HepG2 (cell line): ENCODE results near the gene HOXB4. TPM values are rescaled to one million over a fixed set of nuclear protein-coding genes. Genes with fewer than 3 reads are reported as not detected.

Experiments used
- CBX2 ChIP-seq, 2 experiments: fragments of 200-600 bp in 1 of 2; sonication (generic); formaldehyde crosslinking in 1 of 2; IDR thresholded peaks; 2 replicates each; pipeline versions ENCODE4 v1.7.0 to v1.8.1; 2018 to 2022; ENCODE audit warnings: low read depth in 2 of 2, low read length in 1 of 2, mild to moderate bottlenecking in 1 of 2, missing genetic modification reagents in 1 of 2
- DNMT1 ChIP-seq: sonication (generic); formaldehyde crosslinking; IDR thresholded peaks from 2 replicates; pipeline ENCODE4 v1.5.1; 2020; ENCODE audit warnings: mild to moderate bottlenecking, missing genetic modification reagents
- HNRNPH1 ChIP-seq: fragments of 200-400 bp; formaldehyde crosslinking; optimal IDR thresholded peaks from 2 replicates; pipeline ENCODE3; 2017; ENCODE audit warnings: mild to moderate bottlenecking, low read depth, low read length
- KAT2B ChIP-seq: fragments of 150-350 bp; IDR thresholded peaks from 2 replicates; pipeline ENCODE4 v1.6.1; 2014; ENCODE audit warnings: low read depth, low read length, borderline replicate concordance
- MYC ChIP-seq: sonication (generic); formaldehyde crosslinking; IDR thresholded peaks from 2 replicates; pipeline ENCODE4 v1.9.0; 2021; ENCODE audit warnings: missing genetic modification reagents, borderline replicate concordance
- NFE2L2 ChIP-seq: fragments of 150-350 bp; IDR thresholded peaks from 2 replicates; pipeline ENCODE4 v1.6.1; 2014; ENCODE audit warnings: low read length
- NFYB ChIP-seq: sonication (generic); formaldehyde crosslinking; IDR thresholded peaks from 2 replicates; pipeline ENCODE4 v1.4.0; 2020; ENCODE audit warnings: missing genetic modification reagents
- POLR2G ChIP-seq: fragments of 200-400 bp; formaldehyde crosslinking; IDR thresholded peaks from 2 replicates; pipeline ENCODE4 v1.6.1; 2018; ENCODE audit warnings: mild to moderate bottlenecking, low read depth, low read length, moderate library complexity
- PPARG ChIP-seq: conservative IDR thresholded peaks from 2 replicates; pipeline ENCODE4 v1.6.1; 2016; ENCODE audit warnings: missing biosample characterization, missing genetic modification reagents
- SETDB1 ChIP-seq: sonication (generic); formaldehyde crosslinking; IDR thresholded peaks from 2 replicates; pipeline ENCODE4 v1.5.1; 2020; ENCODE audit warnings: missing genetic modification reagents, mild to moderate bottlenecking, borderline replicate concordance
- SMAD3 ChIP-seq: sonication (generic); formaldehyde crosslinking; IDR thresholded peaks from 2 replicates; pipeline ENCODE4 v1.4.0; 2020; ENCODE audit warnings: missing genetic modification reagents
- ZFP62 ChIP-seq: sonication (generic); formaldehyde crosslinking; IDR thresholded peaks from 2 replicates; pipeline ENCODE4 v1.4.0; 2020; ENCODE audit warnings: missing genetic modification reagents
- ZFX ChIP-seq: sonication (generic); formaldehyde crosslinking; IDR thresholded peaks from 2 replicates; pipeline ENCODE4 v1.4.0; 2020; ENCODE audit warnings: mild to moderate bottlenecking, low read depth, missing genetic modification reagents, moderate library complexity
- ZNF12 ChIP-seq: sonication (generic); formaldehyde crosslinking; IDR thresholded peaks from 2 replicates; pipeline ENCODE4 v1.5.0; 2020; ENCODE audit warnings: missing genetic modification reagents
- ZNF263 ChIP-seq: sonication (generic); formaldehyde crosslinking; IDR thresholded peaks from 2 replicates; pipeline ENCODE4 v1.4.0; 2020; ENCODE audit warnings: missing genetic modification reagents
- ZNF331 ChIP-seq: sonication (generic); formaldehyde crosslinking; IDR thresholded peaks from 2 replicates; pipeline ENCODE4 v1.4.0; 2020; ENCODE audit warnings: missing genetic modification reagents
- ZNF577 ChIP-seq: sonication (generic); formaldehyde crosslinking; IDR thresholded peaks from 2 replicates; pipeline ENCODE4 v1.4.0; 2020; ENCODE audit warnings: mild to moderate bottlenecking, low read depth, missing genetic modification reagents, borderline replicate concordance
- ZNF605 ChIP-seq: sonication (generic); formaldehyde crosslinking; IDR thresholded peaks from 2 replicates; pipeline ENCODE4 v1.8.0; 2022; ENCODE audit warnings: mild to moderate bottlenecking, missing genetic modification reagents
- ZNF646 ChIP-seq: sonication (generic); formaldehyde crosslinking; IDR thresholded peaks from 2 replicates; pipeline ENCODE4 v1.9.0; 2021; ENCODE audit warnings: mild to moderate bottlenecking, missing genetic modification reagents
- ZNF770 ChIP-seq: sonication (generic); formaldehyde crosslinking; IDR thresholded peaks from 2 replicates; pipeline ENCODE4 v1.5.0; 2020; ENCODE audit warnings: mild to moderate bottlenecking, missing genetic modification reagents
- ZNF788 ChIP-seq: sonication (generic); formaldehyde crosslinking; IDR thresholded peaks from 2 replicates; pipeline ENCODE4 v1.5.0; 2020; ENCODE audit warnings: mild to moderate bottlenecking, missing genetic modification reagents, borderline replicate concordance
- polyA plus RNA-seq, 8 experiments: library from polyadenylated mRNA; depleted of rRNA in 3 of 8; stranded (reverse) in 7 of 8; unstranded in 1 of 8; fragments of >200 nt; fragmentation: Illumina TruSeq in 4 of 8; extraction: Trizol in 4 of 8; gene quantifications; 2 replicates each; pipeline versions ENCODE4 v1.2.1 to v1.2.3, GENCODE V29; 2011 to 2016; ENCODE audit warnings: low read depth in 4 of 8, missing spikeins in 1 of 8, mixed read lengths in 1 of 8; ENCODE audit not compliant: insufficient read depth in 1 of 8
- total RNA-seq, 5 experiments: library from RNA; depleted of rRNA; stranded (reverse); fragments of >200 nt; fragmentation: Illumina TruSeq; extraction: Trizol; gene quantifications; 2 replicates each; pipeline ENCODE4 v1.2.3, GENCODE V29; 2016; ENCODE audit warnings: low read depth in 1 of 5

The HOXB4 gene
- total and polyA plus RNA-seq, 2 of the 13 experiments (the other 11 are each of a cell fraction or from before 2014, with no cell fraction given), result not detected

DNA sequence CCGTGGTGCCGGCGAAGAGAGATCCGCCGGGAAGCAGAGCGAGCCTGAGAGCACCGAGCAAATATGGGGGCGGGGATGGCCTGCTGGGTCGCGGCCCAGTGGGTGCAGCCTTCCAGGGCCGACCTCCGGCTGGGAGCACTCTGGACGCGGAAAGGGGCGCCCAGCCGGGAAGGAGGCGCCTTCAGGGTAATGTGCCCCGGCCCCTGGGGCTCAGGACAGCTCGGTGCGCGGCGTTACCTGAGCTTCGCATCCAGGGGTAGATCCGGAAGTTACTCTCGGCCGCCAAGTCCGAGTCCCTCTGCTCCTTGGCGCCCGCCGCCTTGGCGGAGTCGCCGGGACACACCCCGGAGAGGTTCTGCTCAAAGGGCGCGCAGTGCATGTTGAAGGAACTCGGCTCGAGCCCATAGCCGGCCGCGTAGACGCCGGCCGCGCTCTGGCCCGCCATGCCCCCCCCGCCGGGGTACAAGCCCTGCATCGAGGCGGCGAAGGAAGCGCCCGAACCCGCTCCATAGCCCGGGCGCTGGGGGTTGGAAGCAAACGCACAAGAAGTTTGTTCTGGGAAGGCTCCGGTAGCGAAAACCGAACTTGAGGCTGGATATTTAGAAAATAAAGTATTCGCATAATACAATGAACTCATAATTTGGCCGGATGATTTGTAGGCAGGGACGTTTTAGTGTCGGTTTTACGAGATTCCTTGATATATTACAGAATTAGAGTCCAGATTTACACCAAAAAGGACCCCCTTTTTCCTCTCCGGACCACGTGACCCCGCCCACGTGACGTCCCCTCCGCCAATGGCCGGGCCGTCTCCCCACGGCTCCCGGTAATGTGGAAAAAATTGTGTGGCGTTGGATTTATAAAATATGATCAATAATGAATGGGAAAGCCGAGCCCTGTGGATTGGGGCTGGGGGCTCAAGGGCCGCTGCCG is 32.4 kb upstream of the HOXB4 start, which contains the start of gene HOXB7 (continued):
- TF ChIP-seq ZNF646 (CRISPR knock-in tag) (no peak), SETDB1 (CRISPR knock-in tag) (no peak), ZNF788 (CRISPR knock-in tag) (no peak), CBX2 (IDR thresholded peaks at IDR 0.05; ENCODE audit: low read depth, low read length) (no peak), CBX2 (CRISPR knock-in tag; IDR thresholded peaks at IDR 0.05; ENCODE audit: low read depth) (no peak), NFE2L2 (no peak), ZNF263 (peak; percentile 85), NFYB (CRISPR knock-in tag) (0 out of 2 replicates have a peak, but pooled peaks have one; percentile 42), POLR2G (no peak), DNMT1 (no peak), ZNF12 (CRISPR knock-in tag) (no peak), ZNF770 (CRISPR knock-in tag) (no peak), ZNF577 (CRISPR knock-in tag) (no peak), SMAD3 (CRISPR knock-in tag) (no peak), PPARG (CRISPR knock-in tag) (no peak), ZNF331 (CRISPR knock-in tag) (no peak), ZFP62 (CRISPR knock-in tag) (no peak), ZFX (CRISPR knock-in tag) (peak; percentile 40; the same call in 1 of the 2 replicates), ZNF605 (0 out of 2 replicates have a peak, but pooled peaks have one; percentile 28), MYC (peak; percentile 15; the same call in 1 of the 2 replicates), KAT2B (no peak), HNRNPH1 (no peak)
